Thoracic aorta (tissue), 2 donors: ENCODE results near the gene KIF16B. TPM values are rescaled to one million over a fixed set of nuclear protein-coding genes. Genes with fewer than 3 reads are reported as not detected.

Source experiments
- ATAC-seq: fragments of 150-250 bp; one replicate; pipeline ENCODE4 v1.8.0; 2017; ENCODE audit warnings: low read depth; ENCODE audit not compliant: insufficient number of reproducible peaks, low FRiP score
- DNase-seq: peaks from one replicate; pipeline ENCODE4 v3.0.0-alpha.2; 2020; ENCODE audit warnings: low spot score
- H3K27ac ChIP-seq, 2 donors: fragments of 200-600 bp; sonication (generic); 1 replicate in 1 of 2; 2 replicates in 1 of 2; pipeline ENCODE4 v1.5.1; 2016; ENCODE audit warnings: mild to moderate bottlenecking in 2 of 2, moderate library complexity in 2 of 2
- H3K27me3 ChIP-seq: fragments of 200-600 bp; sonication (generic); replicated peaks from 2 replicates; pipeline ENCODE4 v1.6.0; 2016; ENCODE audit warnings: mild to moderate bottlenecking; ENCODE audit not compliant: insufficient read depth
- H3K36me3 ChIP-seq: fragments of 200-600 bp; sonication (generic); one replicate; pipeline ENCODE4 v1.5.1; 2016
- H3K4me1 ChIP-seq, 2 donors: fragments of 200-600 bp; sonication (generic); 1 replicate in 1 of 2; 2 replicates in 1 of 2; pipeline versions ENCODE4 v1.5.1 to v1.6.0; 2016; ENCODE audit warnings: low read depth in 2 of 2, mild to moderate bottlenecking in 1 of 2; ENCODE audit not compliant: control insufficient read depth in 1 of 2
- H3K4me3 ChIP-seq: fragments of 200-600 bp; sonication (generic); 2 replicates; pipeline ENCODE4 v1.5.1; 2016; ENCODE audit warnings: mild to moderate bottlenecking
- H3K9me3 ChIP-seq: fragments of 200-600 bp; sonication (generic); 2 replicates; pipeline ENCODE4 v1.5.1; 2016
- total RNA-seq, 2 donors: library from RNA; depleted of rRNA; stranded (reverse); fragments of >200 nt; gene quantifications; one replicate each; pipeline versions ENCODE4 v1.1.0 to v1.2.3, GENCODE V29; 2016
- TF ChIP-seq, protein P1 (sequence below): fragments of 200-600 bp; sonication (generic); IDR thresholded peaks from one replicate; pipeline ENCODE4 v1.5.1; 2019; ENCODE audit warnings: antibody characterized with exemption

Gene KIF16B
- total RNA-seq, 2 donors from 2014 or later: 16.5 to 21.3 TPM

DNA sequence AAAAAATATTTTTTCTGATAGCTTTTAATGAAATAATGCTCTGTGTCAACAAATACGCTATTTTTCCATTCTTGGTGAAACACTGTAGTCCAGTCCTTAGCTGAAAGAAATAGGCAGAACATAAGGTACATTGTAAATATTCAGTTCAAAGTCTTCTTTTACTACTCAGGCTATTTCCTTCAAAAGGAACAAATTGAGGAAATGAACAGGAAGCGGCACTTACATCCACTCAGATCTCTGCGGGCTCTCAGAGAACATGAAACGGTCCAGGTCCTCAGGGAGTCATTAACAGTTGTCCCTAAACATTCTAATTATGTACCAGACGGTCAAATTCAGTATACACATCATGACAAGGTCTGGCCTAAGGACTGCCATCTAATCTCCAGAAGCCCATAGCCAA lies 212.6 kb downstream of the KIF16B start:
- Histone ChIP-seq H3K36me3 (no peaks in the 10 kb centered on the region), H3K27ac (no peak overlapping the region), H3K4me3 (no peak overlapping the region), H3K27me3 (no peaks in the 10 kb centered on the region), H3K9me3 (no peaks in the 10 kb centered on the region), H3K4me1 (no peaks in the 10 kb centered on the region)
- no peak for DNase-seq
- TF ChIP-seq, protein P1, sequence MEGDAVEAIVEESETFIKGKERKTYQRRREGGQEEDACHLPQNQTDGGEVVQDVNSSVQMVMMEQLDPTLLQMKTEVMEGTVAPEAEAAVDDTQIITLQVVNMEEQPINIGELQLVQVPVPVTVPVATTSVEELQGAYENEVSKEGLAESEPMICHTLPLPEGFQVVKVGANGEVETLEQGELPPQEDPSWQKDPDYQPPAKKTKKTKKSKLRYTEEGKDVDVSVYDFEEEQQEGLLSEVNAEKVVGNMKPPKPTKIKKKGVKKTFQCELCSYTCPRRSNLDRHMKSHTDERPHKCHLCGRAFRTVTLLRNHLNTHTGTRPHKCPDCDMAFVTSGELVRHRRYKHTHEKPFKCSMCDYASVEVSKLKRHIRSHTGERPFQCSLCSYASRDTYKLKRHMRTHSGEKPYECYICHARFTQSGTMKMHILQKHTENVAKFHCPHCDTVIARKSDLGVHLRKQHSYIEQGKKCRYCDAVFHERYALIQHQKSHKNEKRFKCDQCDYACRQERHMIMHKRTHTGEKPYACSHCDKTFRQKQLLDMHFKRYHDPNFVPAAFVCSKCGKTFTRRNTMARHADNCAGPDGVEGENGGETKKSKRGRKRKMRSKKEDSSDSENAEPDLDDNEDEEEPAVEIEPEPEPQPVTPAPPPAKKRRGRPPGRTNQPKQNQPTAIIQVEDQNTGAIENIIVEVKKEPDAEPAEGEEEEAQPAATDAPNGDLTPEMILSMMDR: no peak
- no peak for ATAC-seq

DNA sequence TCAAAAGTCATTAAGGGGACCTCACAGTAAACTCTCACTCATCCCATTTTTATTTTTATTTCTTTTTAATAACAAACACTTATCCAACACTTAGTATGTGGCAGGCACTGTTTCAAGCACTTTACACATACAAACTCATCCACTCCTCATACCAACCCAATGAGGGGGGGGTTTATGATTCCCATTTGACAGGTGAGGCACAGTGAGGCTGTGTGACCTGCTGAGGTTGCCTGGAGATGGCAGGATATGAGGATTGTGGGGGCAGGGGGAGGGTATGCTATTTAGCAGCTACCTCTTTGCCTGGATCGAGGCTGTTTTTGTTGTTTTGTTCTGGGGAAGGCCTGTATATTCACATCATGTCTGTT lies 219.8 kb downstream of the KIF16B start:
- Histone ChIP-seq H3K9me3 (no peaks in the 10 kb centered on the region), H3K36me3 (peaks cover 3% of the 10 kb centered on the region), H3K27ac (no peak overlapping the region), H3K27me3 (no peaks in the 10 kb centered on the region), H3K4me3 (no peak overlapping the region), H3K4me1 (no peaks in the 10 kb centered on the region)
- DNase-seq: no peak
- TF ChIP-seq, protein P1: no peak
- no peak for ATAC-seq

DNA sequence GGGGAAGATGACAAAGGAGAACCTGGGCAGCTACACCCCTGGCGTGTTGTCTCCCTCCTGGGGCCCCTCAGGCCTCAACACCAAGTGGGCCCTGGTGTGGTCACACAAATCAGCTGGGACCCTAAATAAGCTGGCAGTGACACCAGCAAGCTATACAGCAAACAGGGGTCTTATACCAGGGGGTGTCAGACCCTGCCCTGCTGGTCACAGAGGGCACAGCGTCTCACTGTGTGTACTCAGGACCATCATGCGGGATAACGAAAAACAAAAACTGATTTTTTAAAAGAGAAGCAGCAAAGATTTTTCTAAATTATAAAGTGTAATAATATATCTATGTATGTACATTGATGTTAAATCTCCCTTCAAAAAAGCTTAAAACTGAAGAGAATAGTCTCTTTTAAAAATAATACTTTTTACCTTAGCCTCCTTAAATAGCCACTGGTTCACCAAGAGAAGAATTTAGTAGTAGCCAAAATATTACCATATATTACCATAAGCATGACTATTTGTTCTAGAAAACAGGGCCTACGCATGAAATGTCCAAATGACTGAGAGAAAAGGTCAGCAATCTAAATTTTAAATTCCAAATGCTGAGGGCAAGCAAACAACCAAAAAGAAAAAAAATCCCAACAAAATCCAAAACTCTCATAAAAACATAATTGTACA lies 220.4 kb downstream of the KIF16B start:
- Histone ChIP-seq H3K27ac (no peak overlapping the region), H3K27me3 (no peaks in the 10 kb centered on the region), H3K36me3 (peaks cover 3% of the 10 kb centered on the region), H3K9me3 (no peaks in the 10 kb centered on the region), H3K4me1 (no peaks in the 10 kb centered on the region), H3K4me3 (no peak overlapping the region)
- TF ChIP-seq, protein P1: no peak
- ATAC-seq: no peak
- DNase-seq: no peak

DNA sequence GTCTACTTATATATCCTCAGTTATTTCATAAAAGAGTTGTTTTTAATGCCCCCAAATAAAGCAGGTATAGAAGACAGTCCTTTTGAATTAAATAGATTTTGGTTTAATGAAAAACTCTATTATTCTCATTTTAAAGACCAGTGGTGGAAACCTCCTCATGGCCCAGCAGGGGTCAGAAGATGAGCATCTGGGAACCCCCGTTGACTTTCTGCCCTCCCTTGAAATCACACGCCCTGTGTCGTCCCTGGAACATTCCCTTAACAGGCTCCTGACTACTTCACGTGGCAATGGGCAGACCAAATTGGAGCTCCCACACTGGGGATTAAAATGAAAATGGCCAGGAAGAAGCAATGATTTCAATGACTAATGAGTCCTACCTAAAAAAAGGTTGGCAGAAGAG lies 220.9 kb downstream of the KIF16B start:
- DNase-seq: no peak
- peaks cover 3% of the 10 kb centered on the region for H3K36me3 ChIP-seq
- H3K27me3 ChIP-seq: no peaks in the 10 kb centered on the region
- no peak overlapping the region for H3K4me3 ChIP-seq
- H3K27ac ChIP-seq: no peak overlapping the region
- H3K9me3 ChIP-seq: no peaks in the 10 kb centered on the region
- TF ChIP-seq, protein P1: no peak
- no peak for ATAC-seq
- no peaks in the 10 kb centered on the region for H3K4me1 ChIP-seq

DNA sequence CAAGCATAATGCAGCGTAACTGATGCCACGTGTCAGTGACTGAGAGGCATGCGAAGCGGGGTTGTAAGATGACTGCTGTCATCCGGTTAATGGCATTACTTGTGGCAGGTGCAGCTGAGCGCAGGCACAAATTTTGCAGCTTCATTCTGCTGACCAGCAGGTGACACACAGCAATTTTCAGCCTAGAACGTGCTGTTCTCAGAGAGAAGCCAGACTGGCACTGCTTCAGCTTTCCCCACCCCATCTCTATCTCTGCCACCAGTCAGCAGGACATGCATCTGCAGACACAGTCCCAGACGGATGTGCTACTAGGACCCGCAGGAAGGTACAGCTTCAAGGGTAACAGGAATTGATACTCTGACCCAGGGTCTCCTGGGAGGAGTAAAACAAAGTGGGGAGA lies 221.8 kb downstream of the KIF16B start:
- no peak overlapping the region for H3K4me3 ChIP-seq
- DNase-seq (no peak), ATAC-seq (no peak)
- H3K27ac ChIP-seq: no peak overlapping the region
- H3K9me3 ChIP-seq: no peaks in the 10 kb centered on the region
- TF ChIP-seq, protein P1: no peak
- H3K4me1 ChIP-seq: no peaks in the 10 kb centered on the region
- H3K36me3 ChIP-seq: peaks cover 3% of the 10 kb centered on the region
- H3K27me3 ChIP-seq: no peaks in the 10 kb centered on the region
